ENCODE data around the gene TKT.

- TF ChIP-seq RFX5 (IDR thresholded peaks at IDR 0.05; ENCODE audit: low read depth, low read length) (no peak), HOMEZ (CRISPR knock-in tag; IDR thresholded peaks at IDR 0.05; ENCODE audit: low read depth) (no peak), MAFF (IDR thresholded peaks at IDR 0.05; ENCODE audit: low read depth, low read length) (no peak), TFDP2 (CRISPR knock-in tag; IDR thresholded peaks at IDR 0.05) (no peak), FOXO4 (CRISPR knock-in tag; conservative IDR thresholded peaks at IDR 0.05) (no peak)
Observed at GRCh38 chr3:53288214-53288613, 32.4 kb upstream of the TKT start.
